GM18858 (cell line): Measurements from ENCODE around the gene RECQL5.
"Not testable (repeated sequence)": the region's sequence is repeated elsewhere in the genome, so short reads cannot be mapped to it uniquely, and the experiment has no call there.

Source experiments
- ATAC-seq: cut with Tn5 transposase; IDR thresholded peaks from one replicate; pipeline ENCODE4 v1.9.1; 2021; ENCODE audit not compliant: unreplicated experiment

The RECQL5 gene

GRCh38 chr17:75649687-75650086, 17.3 kb downstream of the RECQL5 start:
- ATAC-seq = no peak

- no peak for ATAC-seq
Measured at GRCh38 chr17:75647921-75648320, 19.0 kb downstream of the RECQL5 start.

- no peak for ATAC-seq
Measured at GRCh38 chr17:75647061-75647460, 19.9 kb downstream of the RECQL5 start.

GRCh38 chr17:75646638-75646992, 20.3 kb downstream of the RECQL5 start:
- ATAC-seq = no peak

GRCh38 chr17:75645889-75646637, 20.9 kb downstream of the RECQL5 start:
- no peak for ATAC-seq

GRCh38 chr17:75645501-75645888, 21.5 kb downstream of the RECQL5 start:
- no peak for ATAC-seq

- ATAC-seq = no peak
Measured at GRCh38 chr17:75643643-75644017, 23.3 kb downstream of the RECQL5 start.

- no peak for ATAC-seq
Measured at GRCh38 chr17:75642784-75643642, 23.9 kb downstream of the RECQL5 start.

- ATAC-seq = no peak
Measured at GRCh38 chr17:75642182-75642783, 24.7 kb downstream of the RECQL5 start.

- ATAC-seq = no peak
Measured at GRCh38 chr17:75641343-75641742, 25.6 kb downstream of the RECQL5 start.

- ATAC-seq = no peak
Measured at GRCh38 chr17:75640556-75641119, 26.3 kb downstream of the RECQL5 start.

GRCh38 chr17:75639771-75640555, 27.0 kb downstream of the RECQL5 start:
- ATAC-seq = no peak

- no peak for ATAC-seq
Measured at GRCh38 chr17:75639327-75639726, 27.6 kb downstream of the RECQL5 start.

- no peak for ATAC-seq
Measured at GRCh38 chr17:75638893-75639292, 28.1 kb downstream of the RECQL5 start.

GRCh38 chr17:75638039-75638438, 28.9 kb downstream of the RECQL5 start:
- not testable (repeated sequence) for ATAC-seq

- no peak for ATAC-seq
Measured at GRCh38 chr17:75637551-75637950, 29.4 kb downstream of the RECQL5 start.

- ATAC-seq = no peak
Measured at GRCh38 chr17:75637143-75637538, 29.8 kb downstream of the RECQL5 start.

GRCh38 chr17:75636381-75637142, 30.4 kb downstream of the RECQL5 start:
- ATAC-seq = no peak

GRCh38 chr17:75635610-75636202, 31.2 kb downstream of the RECQL5 start:
- ATAC-seq = no peak
